ENCODE measurements around the gene RELCH.

RELCH gene

DNA sequence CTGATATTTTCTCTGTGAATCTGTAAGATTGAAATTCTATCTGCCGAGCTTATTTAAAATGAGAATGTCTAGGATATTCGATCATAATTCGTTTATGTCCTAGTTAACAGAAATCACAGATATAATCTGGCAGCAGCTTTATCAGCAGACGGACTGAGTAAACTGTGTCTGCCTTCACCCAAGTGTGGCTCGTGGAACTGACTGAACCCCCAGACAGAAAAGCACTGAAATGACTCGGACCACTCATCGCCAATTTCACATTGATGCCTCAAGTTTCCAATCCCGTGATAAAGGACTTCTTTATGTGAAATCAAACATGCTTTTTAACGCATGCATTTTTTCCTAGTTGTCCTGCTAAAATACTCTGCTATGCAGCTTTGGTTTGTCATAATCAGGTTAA lies 153.9 kb downstream of the RELCH start:
- DNase-seq: no peak

DNA sequence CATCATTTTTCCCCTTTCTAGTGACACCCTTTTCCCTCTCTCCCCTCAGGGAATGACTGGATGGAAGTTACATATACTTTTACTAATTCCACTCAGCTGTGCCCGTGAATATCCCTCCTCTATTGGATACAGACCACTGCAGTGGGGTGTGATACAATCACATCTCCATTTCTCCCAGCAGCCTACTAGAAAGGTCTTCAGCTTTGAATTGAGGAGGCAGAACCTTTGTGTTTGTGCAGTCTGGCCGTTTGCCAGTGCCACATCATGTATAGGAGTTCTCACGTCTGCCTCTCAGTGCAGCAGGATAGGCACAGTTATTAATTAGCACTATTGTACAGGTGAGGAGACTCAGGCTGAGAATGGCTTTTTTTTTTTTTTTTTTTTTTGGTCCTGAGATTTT lies 154.4 kb downstream of the RELCH start:
- no peak for DNase-seq

DNA sequence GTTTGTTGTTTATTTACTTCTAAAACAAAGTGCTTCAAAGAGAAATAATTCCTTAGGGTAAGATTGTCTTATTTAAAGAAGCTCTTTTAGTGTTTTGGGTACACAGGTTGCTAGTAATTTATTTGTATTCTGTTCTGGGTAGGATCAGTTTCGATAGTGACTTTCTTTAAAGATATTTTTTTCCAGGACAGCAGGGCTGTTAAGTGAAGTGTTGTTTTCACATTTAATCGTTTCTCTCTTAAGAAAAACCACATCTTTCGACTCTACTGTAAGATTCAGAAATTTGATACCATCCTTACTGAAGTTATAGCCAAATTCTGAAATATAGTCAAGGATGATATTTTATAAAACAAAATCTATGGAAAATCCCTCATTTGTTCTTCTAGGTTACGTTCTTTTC lies 155.8 kb downstream of the RELCH start:
- no peak for DNase-seq

DNA sequence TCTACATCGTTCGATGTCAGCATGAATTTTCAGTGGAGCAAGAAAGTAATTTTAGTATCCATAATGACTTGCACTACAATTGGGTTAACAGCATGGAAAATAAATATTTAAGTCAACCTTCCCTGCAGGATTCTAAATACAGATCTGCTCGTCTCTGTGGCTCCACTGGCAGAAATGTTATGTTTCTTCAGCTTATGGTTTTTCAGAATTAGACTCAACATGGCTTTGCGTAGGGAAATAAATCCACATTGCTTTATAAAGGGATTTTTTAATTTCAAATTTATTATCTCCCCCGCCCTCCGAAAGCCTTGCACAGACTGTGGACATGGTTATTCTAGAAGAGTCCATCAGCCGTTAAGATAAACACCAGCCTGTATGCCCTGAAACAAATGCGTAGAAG lies 156.3 kb downstream of the RELCH start:
- no peak for DNase-seq

DNA sequence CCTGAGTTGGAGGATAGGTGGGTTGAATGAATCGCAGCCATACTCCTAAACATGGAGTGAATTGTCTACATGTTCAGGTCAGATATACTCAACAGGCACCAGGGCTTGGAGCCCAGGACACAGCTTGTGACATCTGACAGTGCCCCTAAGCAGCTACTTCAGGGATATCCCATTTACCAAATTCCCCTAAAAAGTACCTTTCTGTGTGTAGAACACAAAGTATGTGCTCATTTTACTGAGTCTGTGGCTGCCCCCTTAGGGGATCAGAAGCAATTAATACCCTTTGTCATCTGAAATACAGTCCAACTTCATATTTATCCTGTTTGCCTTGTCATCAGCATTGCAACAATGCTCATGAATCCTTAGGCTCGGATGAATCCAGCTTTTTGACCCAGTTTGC lies 158.9 kb downstream of the RELCH start:
- DNase-seq: no peak

DNA sequence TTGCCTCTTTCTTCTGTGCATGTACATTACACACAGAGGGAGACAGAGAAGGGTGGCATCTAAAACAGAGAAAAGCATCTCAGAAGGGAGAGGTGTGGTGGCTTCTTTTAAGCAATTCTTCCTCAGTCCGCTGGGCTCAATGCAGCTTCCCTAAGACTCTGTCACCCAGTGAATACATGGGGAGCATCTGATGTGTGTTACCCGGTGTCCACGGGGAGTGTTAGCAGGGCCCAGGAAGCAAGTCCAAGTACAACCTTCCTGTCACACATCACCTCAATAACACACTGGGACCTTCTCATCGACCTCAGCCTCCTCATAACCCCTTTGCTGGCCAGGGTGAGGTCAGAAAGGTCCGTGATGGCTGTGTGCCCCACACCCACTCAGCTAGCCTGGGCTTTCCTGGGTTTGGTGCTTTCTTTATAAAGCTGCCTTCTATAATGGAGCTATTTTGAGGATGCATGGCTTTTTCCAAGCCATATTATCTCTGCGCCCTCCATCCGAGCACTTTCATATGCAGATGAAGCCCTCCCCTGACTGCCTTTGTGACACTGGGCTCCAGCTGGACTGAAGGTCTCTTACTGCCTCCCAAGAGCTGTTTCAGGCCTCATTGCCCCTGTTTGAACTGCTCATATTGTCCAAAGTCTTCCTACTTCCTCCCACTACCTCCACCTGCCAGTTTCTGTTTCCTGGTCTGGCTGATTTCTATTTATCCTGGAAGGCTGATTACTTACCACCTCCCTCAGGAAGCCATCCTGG lies 159.5 kb downstream of the RELCH start:
- no peak for DNase-seq

DNA sequence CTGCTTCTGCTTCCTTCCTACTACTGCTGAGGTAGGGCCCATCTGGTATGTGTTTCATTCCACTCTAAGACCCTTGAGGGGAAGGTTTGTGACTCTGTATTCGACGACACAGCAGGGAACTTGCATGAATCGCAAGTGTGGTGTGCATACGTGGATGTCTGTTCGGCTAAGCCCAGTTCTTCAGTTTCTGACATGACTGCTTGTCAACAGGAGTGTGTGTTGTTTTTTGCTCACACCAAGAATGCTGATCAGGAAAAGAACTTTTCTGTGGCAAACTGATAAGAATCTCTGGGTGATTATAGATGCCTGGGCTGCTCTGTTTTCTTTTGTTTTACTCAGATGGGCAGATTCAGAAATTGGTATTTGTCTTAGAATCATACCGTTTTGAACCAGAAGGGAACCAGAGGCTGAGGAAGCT lies 160.0 kb downstream of the RELCH start:
- DNase-seq: no peak

DNA sequence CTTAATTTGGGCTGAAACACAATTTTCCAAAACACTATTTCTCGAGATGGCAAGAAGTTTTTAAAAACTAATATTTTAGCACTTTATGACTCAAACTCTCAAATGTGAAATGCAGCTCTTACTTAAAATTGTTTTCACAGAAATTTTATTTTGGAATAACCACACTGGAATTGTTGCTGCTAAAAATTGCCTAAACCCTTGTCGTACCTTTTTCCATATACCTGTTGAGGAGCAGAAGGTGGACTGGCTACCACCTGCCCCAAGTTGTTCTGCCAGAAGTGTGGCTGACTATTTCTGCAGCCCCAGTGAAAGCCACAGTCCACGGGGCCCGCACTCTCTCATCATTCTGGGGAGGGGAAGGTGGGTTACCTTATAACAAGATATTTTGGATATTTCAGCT lies 161.4 kb downstream of the RELCH start:
- no peak for DNase-seq

DNA sequence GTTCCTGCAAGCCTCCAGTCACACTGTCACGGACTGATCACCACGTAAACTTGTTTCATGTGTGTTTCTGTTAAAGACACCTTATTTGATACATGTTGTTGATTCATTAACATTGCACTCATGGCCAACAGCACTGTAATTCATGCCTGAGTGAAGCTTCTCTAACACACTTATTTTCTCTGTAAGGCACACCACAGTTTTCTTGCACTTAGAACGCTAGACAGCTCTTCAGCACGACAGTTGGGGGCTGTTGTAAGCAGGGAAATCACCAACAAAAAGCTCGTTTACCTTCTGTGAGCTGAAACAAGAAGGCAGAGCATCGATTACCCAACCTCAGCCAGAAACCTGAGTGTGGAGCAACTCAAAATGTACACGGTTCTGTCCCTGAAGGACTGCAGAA lies 166.1 kb downstream of the RELCH start:
- no peak for DNase-seq

DNA sequence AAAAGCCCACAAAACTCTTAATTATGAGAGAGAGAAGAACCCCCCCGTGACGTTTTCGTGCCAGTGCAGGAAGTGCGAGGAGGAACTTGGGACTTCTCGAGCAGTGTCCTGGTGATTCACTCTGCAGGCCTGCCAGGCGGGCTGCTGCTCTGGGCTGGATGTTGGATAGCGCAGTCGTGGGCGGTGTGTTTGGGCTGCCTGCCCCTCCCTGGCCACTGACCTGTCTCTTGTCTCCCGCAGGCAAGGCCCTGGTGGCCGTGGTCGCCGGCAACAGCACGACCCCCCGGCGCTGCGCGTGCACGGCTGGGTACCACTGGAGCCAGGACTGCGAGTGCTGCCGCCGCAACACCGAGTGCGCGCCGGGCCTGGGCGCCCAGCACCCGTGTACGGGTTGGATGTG lies 167.1 kb downstream of the RELCH start:
- no peak for DNase-seq

DNA sequence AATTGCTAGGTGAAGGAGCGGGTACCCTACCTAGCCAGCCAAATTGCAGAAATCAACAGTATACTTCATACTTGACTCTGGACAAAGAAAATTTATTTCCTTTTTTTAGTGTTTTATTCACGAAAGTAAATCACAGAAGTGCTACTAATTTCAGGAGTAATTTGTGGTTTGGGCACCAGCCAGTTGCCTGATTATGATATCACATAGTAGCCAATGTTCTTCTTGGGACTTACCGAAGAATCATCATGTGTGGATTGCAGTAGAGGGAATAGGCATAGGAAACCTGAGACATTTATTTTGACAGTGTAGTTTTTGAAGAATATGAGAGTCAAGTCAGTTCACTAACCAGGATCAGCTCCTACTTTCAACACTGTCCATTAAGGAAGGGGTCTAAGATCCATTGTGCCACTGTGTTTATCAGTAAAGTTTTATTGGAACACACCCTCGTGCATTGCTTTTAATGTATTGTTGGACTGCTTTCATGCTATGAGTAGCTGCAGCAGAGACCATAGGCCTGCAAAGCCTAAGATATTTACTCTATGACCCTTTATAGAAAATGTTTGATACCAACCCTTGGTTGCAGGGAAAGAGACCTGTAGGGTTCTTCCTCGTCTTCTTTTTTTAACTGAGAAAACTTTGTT lies 170.1 kb downstream of the RELCH start:
- DNase-seq: no peak

Data from activated CD4-positive, CD25-positive, alpha-beta regulatory T cell (primary cell).